GM21447 (cell line): Measurements from ENCODE around the gene CNMD.
"Not testable (repeated sequence)": the region's sequence is repeated elsewhere in the genome, so short reads cannot be mapped to it uniquely, and the experiment has no call there.

Experiments used
- ATAC-seq: cut with Tn5 transposase; IDR thresholded peaks from one replicate; pipeline ENCODE4 v1.9.1; 2021; ENCODE audit not compliant: unreplicated experiment

Gene CNMD

DNA sequence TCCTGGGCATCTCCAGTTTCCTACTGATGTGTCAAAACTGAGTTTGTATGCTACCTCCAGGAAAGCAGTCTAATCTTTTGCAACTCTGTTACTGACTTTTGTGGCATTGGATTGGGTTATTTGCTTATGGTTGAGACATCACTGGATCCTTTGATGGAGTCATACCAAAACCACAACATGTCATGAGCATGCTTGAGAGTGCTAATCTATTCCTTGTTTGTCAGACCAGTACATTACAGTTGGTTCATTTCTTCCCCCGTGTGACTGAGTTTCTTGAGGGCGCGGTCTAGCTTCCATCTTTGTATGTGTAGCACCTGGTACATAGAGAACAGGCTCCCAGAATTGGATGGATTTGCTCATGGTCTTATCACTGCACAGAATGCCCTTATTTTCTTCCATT lies 43.8 kb downstream of the CNMD start:
- ATAC-seq, result no peak

DNA sequence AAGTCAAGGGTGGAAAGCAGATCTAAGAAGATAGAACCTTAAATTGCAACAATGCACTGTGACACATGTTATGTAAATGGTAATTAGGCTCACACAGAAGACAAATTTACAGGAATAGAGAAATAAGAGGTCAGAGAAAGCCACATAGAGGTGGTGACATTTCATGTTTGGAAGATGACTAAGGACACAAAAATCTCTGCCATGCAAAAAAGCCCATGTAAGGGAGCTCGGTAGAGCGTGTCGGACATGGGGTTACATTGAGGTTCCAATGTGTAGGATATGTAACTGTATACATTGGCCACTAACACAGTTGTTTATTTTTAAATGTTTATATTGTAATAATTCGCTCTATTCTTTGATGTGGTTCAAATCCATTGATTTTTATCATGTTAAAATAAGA lies 53.2 kb downstream of the CNMD start:
- ATAC-seq, result no peak

DNA sequence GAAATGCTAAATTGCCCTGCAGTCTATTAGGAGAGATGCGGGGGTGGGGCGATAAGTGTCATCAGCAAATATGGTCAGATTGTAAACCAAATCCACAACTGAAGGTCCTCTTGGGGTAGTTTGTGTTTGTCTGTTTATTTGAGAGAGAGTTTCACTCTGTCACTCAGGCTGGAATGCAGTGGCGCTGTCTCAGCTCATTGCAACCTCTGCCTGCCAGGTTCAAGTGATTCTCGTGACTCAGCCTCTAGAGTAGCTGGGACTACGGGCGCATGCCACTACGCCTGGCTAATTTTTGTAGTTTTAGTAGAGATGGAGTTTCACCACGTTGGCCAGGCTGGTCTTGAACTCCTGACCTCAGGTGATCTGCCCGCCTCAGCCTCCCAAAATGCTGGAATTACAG lies 53.8 kb downstream of the CNMD start:
- ATAC-seq, result not testable (repeated sequence)

DNA sequence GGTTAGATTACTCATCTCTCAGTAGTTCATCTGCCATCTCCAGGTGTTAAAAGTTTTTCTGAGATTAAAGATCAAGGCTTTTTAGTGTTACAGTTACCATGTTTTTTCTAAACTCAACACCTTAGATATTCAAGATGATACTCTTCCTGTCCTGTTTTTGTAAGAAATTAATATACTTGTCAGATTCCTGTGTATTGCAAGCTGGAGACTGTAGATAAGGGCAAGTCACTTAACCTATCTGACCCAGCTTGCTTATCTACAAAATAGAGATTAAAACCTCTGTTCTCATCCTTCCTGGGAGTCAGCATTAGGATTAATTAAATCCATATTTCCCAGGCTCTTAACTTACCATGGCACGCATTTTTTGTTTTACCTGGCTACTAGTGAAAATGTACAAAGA lies 61.8 kb downstream of the CNMD start:
- no peak for ATAC-seq

DNA sequence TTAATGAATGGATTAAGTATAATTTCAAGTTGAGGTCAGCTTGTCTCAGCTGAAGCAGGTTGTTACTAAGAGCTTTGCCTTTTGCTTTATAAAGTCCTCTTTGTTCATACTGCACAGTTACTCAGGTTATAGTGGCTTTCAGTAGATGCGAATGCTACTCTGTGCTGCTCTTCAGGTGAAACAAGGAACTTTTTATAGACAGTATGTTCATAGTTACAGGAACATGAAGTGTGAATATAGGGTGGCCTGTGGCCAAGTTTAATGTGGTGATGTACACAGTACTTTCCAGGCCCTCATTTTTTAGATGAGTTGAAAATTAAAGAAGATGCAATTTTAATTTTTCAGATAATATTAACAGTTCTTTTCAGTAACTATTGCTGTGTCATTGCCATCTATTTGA lies 66.2 kb downstream of the CNMD start:
- no peak for ATAC-seq

DNA sequence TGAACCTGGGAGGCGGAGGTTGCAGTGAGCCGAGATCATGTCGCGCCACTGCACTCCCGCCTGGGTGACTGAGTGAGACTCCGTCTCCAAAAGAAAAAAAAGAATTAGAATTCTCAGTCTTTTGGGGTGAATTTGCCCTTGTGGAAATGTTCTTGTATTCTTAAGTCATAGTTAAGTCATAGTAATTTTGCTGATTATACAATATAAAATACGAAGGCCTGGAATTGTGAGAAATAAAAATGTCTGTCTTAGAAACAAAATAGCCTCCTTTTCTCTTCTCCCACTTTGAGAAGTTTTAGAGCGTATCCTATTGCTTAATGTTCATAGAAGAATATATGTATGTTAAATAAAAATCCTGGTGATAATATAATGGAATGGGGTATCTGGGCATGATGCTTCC lies 68.9 kb downstream of the CNMD start:
- no peak for ATAC-seq

DNA sequence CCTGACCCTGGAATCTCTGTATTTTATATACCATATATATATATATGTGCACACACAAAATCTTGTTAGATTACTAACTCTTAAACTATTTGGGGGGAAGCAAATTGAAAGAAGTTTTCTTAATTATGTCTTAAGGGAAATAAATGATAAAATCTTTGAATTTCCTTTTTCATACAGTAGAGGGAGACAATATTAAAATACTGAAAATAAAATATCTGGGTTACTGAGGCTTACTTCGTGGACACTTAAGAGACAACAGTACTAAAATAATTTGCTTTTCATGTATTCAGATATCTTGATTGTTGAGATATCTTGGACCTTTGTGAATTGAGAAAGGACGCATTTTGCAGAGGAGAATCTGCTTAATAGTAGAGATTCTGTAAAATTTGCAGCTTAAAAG lies 69.9 kb downstream of the CNMD start:
- ATAC-seq, result no peak

DNA sequence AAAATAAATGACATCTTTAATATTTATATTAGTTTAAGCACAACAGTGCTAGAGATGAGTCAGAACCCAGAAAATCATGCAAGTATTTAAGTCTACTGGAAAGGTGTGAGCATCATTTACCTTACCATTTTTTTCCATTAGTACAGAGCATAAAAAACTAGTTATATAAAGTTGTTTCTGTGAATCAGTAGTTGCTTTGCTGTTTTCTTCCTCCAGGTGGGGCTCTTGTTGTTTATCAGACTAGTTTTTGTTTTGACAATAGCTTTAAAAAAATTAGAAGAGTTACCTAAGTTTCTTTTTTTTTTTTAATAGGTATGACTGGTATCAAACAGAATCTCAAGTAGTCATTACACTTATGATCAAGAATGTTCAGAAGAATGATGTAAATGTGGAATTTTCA lies 74.3 kb downstream of the CNMD start:
- ATAC-seq, result no peak

DNA sequence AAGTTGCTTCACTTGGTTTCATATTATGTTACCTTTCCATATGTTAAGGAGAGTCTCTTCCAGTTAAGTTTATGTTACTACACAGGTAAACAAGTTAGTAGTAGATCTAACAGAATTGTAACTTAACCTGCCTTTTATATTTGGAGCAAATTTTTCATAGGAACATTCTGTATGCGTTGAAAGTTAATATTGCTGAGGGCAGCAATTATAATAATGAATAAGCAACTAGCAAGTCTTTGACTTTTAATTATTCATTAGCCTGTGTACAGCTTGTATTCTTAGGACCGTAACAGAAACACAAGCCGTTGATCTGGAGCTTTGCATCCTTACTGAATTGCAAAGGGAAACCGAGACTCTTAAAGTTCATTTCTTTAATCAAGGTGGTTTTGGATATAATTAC lies 75.3 kb downstream of the CNMD start:
- ATAC-seq, result no peak

DNA sequence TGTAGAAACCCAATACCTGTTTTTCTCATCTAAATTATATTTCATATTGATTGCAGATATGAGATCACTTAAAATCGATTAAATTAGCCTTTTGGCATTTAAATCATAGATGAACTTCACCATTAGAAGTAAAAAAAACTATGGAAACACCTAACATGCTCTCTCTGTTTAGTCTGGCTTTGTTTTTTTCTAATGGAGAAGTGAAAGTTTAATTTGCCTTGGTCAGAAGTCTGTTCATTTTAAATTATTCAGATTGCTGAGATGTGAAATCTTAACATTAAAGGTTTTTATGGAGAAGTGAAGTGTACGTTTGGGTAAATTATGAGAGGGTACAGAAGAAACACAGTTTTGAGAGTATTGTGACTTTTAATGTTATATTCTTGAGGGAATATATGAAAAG lies 80.3 kb downstream of the CNMD start:
- ATAC-seq, result no peak
